H1 (cell line): ENCODE data around the gene ZMPSTE24. TPM values are rescaled to one million over a fixed set of nuclear protein-coding genes. Genes with fewer than 3 reads are reported as not detected.

Experiments
- CTCF ChIA-PET: fragments of 300-600 bp; sonication (Branson Sonifier 250); formaldehyde crosslinking; loops from one replicate; lab custom pipeline; 2021; ENCODE audit not compliant: partially characterized antibody; lab: Charles Lee
- POLR2A ChIA-PET: fragments of 300-600 bp; sonication (Branson Sonifier 250); formaldehyde crosslinking; loops from one replicate; lab custom pipeline; 2021; ENCODE audit warnings: inconsistent platforms; ENCODE audit not compliant: partially characterized antibody; lab: Charles Lee
- DNase-seq, 2 experiments: peaks; one replicate each; pipeline versions ENCODE4 v3.0.0 to v3.0.0-alpha.2; 2010 to 2022; ENCODE audit warnings: low spot score in 2 of 2, low read depth in 1 of 2, mixed read lengths in 1 of 2
- FAIRE-seq: peaks from 2 replicates; lab custom pipeline; 2011; peaks lifted over from hg19 to GRCh38; lab: Jason Lieb, UNC
- H2AFZ ChIP-seq: 2 replicates; pipeline ENCODE4 v1.8.1; 2012; ENCODE audit warnings: low read length, inconsistent platforms
- H2AK5ac ChIP-seq: 2 replicates; pipeline ENCODE4 v1.6.1; 2013; ENCODE audit warnings: low read depth, low read length
- H2BK120ac ChIP-seq: replicated peaks from 2 replicates; pipeline ENCODE3; 2013; ENCODE audit warnings: low read depth, low read length, inconsistent platforms
- H2BK12ac ChIP-seq: 2 replicates; pipeline ENCODE4 v1.6.1; 2013; ENCODE audit warnings: low read depth, low read length
- H2BK15ac ChIP-seq: 2 replicates; pipeline ENCODE4 v1.6.1; 2013; ENCODE audit warnings: low read length
- H2BK20ac ChIP-seq: 2 replicates; pipeline ENCODE4 v1.6.1; 2013; ENCODE audit warnings: low read length
- H2BK5ac ChIP-seq: 2 replicates; pipeline ENCODE4 v1.6.1; 2013; ENCODE audit warnings: low read depth, low read length
- H3K14ac ChIP-seq: 2 replicates; pipeline ENCODE4 v1.6.1; 2013; ENCODE audit warnings: inconsistent platforms; ENCODE audit not compliant: insufficient read length
- H3K18ac ChIP-seq: 2 replicates; pipeline ENCODE4 v1.6.1; 2013; ENCODE audit warnings: low read length; ENCODE audit errors: extremely low read depth
- H3K23ac ChIP-seq: 2 replicates; pipeline ENCODE4 v1.6.1; 2013; ENCODE audit warnings: inconsistent platforms; ENCODE audit not compliant: insufficient read length
- H3K23me2 ChIP-seq: 2 replicates; pipeline ENCODE4 v1.6.1; 2013; ENCODE audit warnings: low read depth, low read length
- H3K27ac ChIP-seq: 2 replicates; pipeline ENCODE4 v1.6.1; 2011; ENCODE audit warnings: low read depth, low read length, inconsistent platforms
- H3K27me3 ChIP-seq, 4 experiments: replicated peaks in 1 of 4; 1 replicate in 1 of 4; 2 replicates in 3 of 4; pipeline versions ENCODE4 v1.6.1 to v1.8.1; 2011 to 2013; ENCODE audit warnings: low read length in 3 of 4, mild to moderate bottlenecking in 3 of 4, inconsistent platforms in 2 of 4, mixed read lengths in 2 of 4, moderate library complexity in 1 of 4; ENCODE audit not compliant: control insufficient read depth in 3 of 4, insufficient read depth in 3 of 4; ENCODE audit errors: extremely low read depth in 1 of 4
- H3K36me3 ChIP-seq, 4 experiments: 2 replicates each; pipeline versions ENCODE4 v1.6.1 to v1.8.1; 2011 to 2013; ENCODE audit warnings: mild to moderate bottlenecking in 4 of 4, low read length in 3 of 4, moderate library complexity in 2 of 4, control low read depth in 1 of 4, inconsistent platforms in 1 of 4; ENCODE audit not compliant: insufficient read depth in 4 of 4, control insufficient read depth in 2 of 4
- H3K4ac ChIP-seq: replicated peaks from 2 replicates; pipeline ENCODE3; 2013; ENCODE audit warnings: low read length, low read depth, mixed read lengths, inconsistent platforms; ENCODE audit not compliant: insufficient read length
- H3K4me1 ChIP-seq, 4 experiments: replicated peaks in 1 of 4; 1 replicate in 1 of 4; 2 replicates in 3 of 4; pipeline versions ENCODE4 v1.6.1 to v1.8.1; 2011 to 2013; ENCODE audit warnings: low read length in 3 of 4, inconsistent platforms in 2 of 4, mixed read lengths in 1 of 4; ENCODE audit not compliant: insufficient read depth in 4 of 4, control insufficient read depth in 3 of 4
- H3K4me2 ChIP-seq, 2 experiments: 2 replicates each; pipeline versions ENCODE4 v1.6.1 to v1.8.1; 2011 to 2013; ENCODE audit warnings: low read depth in 2 of 2, low read length in 2 of 2, control low read depth in 1 of 2, inconsistent platforms in 1 of 2, mild to moderate bottlenecking in 1 of 2; ENCODE audit not compliant: insufficient read depth in 1 of 2
- H3K4me3 ChIP-seq, 4 experiments: fragments of 200-600, 300-600 bp in 1 of 4; sonication (generic), shearing (Covaris generic), sonication (Bioruptor Twin) in 1 of 4; 2 replicates each; pipeline versions ENCODE4 v1.5.1 to v1.8.1; 2011 to 2016; ENCODE audit warnings: low read length in 4 of 4, low read depth in 3 of 4, control low read depth in 2 of 4, inconsistent platforms in 2 of 4, mild to moderate bottlenecking in 2 of 4, mixed read lengths in 1 of 4, moderate library complexity in 1 of 4; ENCODE audit not compliant: insufficient read depth in 2 of 4; ENCODE audit errors: extremely low read depth in 1 of 4
- H3K56ac ChIP-seq: replicated peaks from 2 replicates; pipeline ENCODE3; 2013; ENCODE audit warnings: low read depth, mild to moderate bottlenecking, mixed read lengths, low read length, inconsistent platforms; ENCODE audit not compliant: insufficient read length
- H3K79me1 ChIP-seq: 2 replicates; pipeline ENCODE4 v1.6.1; 2013; ENCODE audit warnings: low read depth, low read length, control low read depth
- H3K79me2 ChIP-seq, 2 experiments: 2 replicates each; pipeline versions ENCODE4 v1.6.1 to v1.8.1; 2012 to 2013; ENCODE audit warnings: low read length in 2 of 2, mild to moderate bottlenecking in 2 of 2, inconsistent platforms in 1 of 2; ENCODE audit not compliant: insufficient read depth in 2 of 2, control insufficient read depth in 1 of 2
- H3K9ac ChIP-seq, 4 experiments: replicated peaks in 1 of 4; 1 replicate in 1 of 4; 2 replicates in 3 of 4; pipeline versions ENCODE4 v1.6.1 to v1.8.1; 2011 to 2013; ENCODE audit warnings: low read depth in 3 of 4, low read length in 3 of 4, control low read depth in 2 of 4, mild to moderate bottlenecking in 2 of 4, moderate library complexity in 2 of 4, inconsistent platforms in 1 of 4; ENCODE audit errors: extremely low read depth in 1 of 4
- H3K9me3 ChIP-seq, 2 experiments: 2 replicates each; pipeline versions ENCODE4 v1.6.1 to v1.8.1; 2012 to 2013; ENCODE audit warnings: mild to moderate bottlenecking in 2 of 2, moderate library complexity in 2 of 2, control low read depth in 1 of 2, inconsistent platforms in 1 of 2, low read depth in 1 of 2, low read length in 1 of 2, mixed read lengths in 1 of 2; ENCODE audit not compliant: insufficient read depth in 2 of 2
- H4K20me1 ChIP-seq, 2 experiments: replicated peaks in 1 of 2; 2 replicates each; pipeline versions ENCODE3 to v1.8.1; 2011 to 2013; ENCODE audit warnings: inconsistent platforms in 2 of 2, low read length in 2 of 2, mild to moderate bottlenecking in 1 of 2; ENCODE audit not compliant: insufficient read depth in 2 of 2, control insufficient read depth in 1 of 2
- H4K5ac ChIP-seq: 2 replicates; pipeline ENCODE4 v1.6.1; 2013; ENCODE audit warnings: low read length, low read depth, mixed read lengths, inconsistent platforms; ENCODE audit not compliant: insufficient read length
- H4K8ac ChIP-seq: 2 replicates; pipeline ENCODE4 v1.8.0; 2013; ENCODE audit warnings: mild to moderate bottlenecking, moderate library complexity, low read length, inconsistent platforms; ENCODE audit not compliant: insufficient read depth; ENCODE audit errors: extremely low read depth
- H4K91ac ChIP-seq: replicated peaks from 2 replicates; pipeline ENCODE3; 2013; ENCODE audit warnings: low read length, mixed read lengths, inconsistent platforms; ENCODE audit not compliant: insufficient read length
- CBX8 ChIP-seq: fragments of 300-800, 300-1000 bp; sonication (generic); IDR thresholded peaks from 2 replicates; pipeline ENCODE4 v1.7.1; 2016; ENCODE audit warnings: low read depth, low read length, borderline replicate concordance
- CREB1 ChIP-seq: IDR thresholded peaks from 2 replicates; pipeline ENCODE4 v1.6.1; 2012; ENCODE audit warnings: inconsistent platforms
- E2F6 ChIP-seq: IDR thresholded peaks from 2 replicates; pipeline ENCODE4 v1.6.1; 2012; ENCODE audit warnings: inconsistent platforms
- EZH2 ChIP-seq: fragments of 200-600 bp; sonication (generic); IDR thresholded peaks from 2 replicates; pipeline ENCODE4 v1.7.1; 2012; ENCODE audit warnings: low read depth, mild to moderate bottlenecking, moderate library complexity, low read length, inconsistent platforms; ENCODE audit not compliant: severe bottlenecking
- JUN ChIP-seq: IDR thresholded peaks from 2 replicates; pipeline ENCODE4 v1.6.1; 2011; ENCODE audit warnings: low read depth, mild to moderate bottlenecking, improper control_type of control experiment, low read length
- JUND ChIP-seq: IDR thresholded peaks from 2 replicates; pipeline ENCODE4 v1.6.1; 2011; ENCODE audit warnings: mild to moderate bottlenecking, improper control_type of control experiment, low read length
- SIN3A ChIP-seq, 2 experiments: IDR thresholded peaks in 1 of 2; conservative IDR thresholded peaks in 1 of 2; 2 replicates each; pipeline ENCODE4 v1.6.1; 2011 to 2012; ENCODE audit warnings: low read length in 2 of 2, improper control_type of control experiment in 1 of 2, low read depth in 1 of 2, mild to moderate bottlenecking in 1 of 2
- SIX5 ChIP-seq: IDR thresholded peaks from 2 replicates; pipeline ENCODE4 v1.6.1; 2011; ENCODE audit warnings: mild to moderate bottlenecking, low read depth, low read length
- SP1 ChIP-seq: IDR thresholded peaks from 2 replicates; pipeline ENCODE4 v1.6.1; 2011; ENCODE audit warnings: low read depth, low read length
- TAF1 ChIP-seq: IDR thresholded peaks from 2 replicates; pipeline ENCODE4 v1.6.1; 2011; ENCODE audit warnings: mild to moderate bottlenecking, low read depth, low read length
- WGBS, 2 experiments: shearing (Covaris generic) in 1 of 2; methylation state at CpG; one replicate each; pipeline versions ENCODE4 v1.1.6 to v1.1.7; 2013 to 2015; ENCODE audit warnings: low lambda C conversion rate in 2 of 2, mixed read lengths in 2 of 2, inconsistent platforms in 1 of 2, low coverage in 1 of 2, missing lambda C conversion rate in 1 of 2; ENCODE audit not compliant: insufficient replicate concordance in 2 of 2, insufficient coverage in 1 of 2, insufficient read length in 1 of 2; ENCODE audit errors: extremely low coverage in 1 of 2, missing lambda C conversion rate in 1 of 2; 5-methylcytosine and 5-hydroxymethylcytosine counted together
- polyA plus RNA-seq, 7 experiments: library from polyadenylated mRNA; depleted of rRNA in 3 of 7; stranded (reverse) in 5 of 7; unstranded in 2 of 7; fragments of >200 nt in 5 of 7; fragments of 200-250 nt in 2 of 7; gene quantifications; 1 replicate in 5 of 7; 2 replicates in 1 of 7; 4 replicates in 1 of 7; pipeline versions ENCODE4 v1.2.1 to v1.2.3, GENCODE V29; 2011 to 2013; ENCODE audit warnings: missing spikeins in 2 of 7, mixed read lengths in 2 of 7
- total RNA-seq: library from RNA; stranded (reverse); fragmentation: NEBNext Ultra II Directional; extraction: Animal tissue kit (Norgen Biotek cat#: 25700); gene quantifications from 2 replicates; pipeline ENCODE4 v1.2.1, GENCODE V29; 2021
- TF ChIP-seq, protein P1 (sequence below): IDR thresholded peaks from 2 replicates; pipeline ENCODE4 v1.6.1; 2011; ENCODE audit warnings: low read depth, mild to moderate bottlenecking, low read length; ENCODE audit not compliant: insufficient read depth

ZMPSTE24 gene
- total and polyA plus RNA-seq, 2 of the 8 experiments (the other 6 are each of a cell fraction or from before 2014, with no cell fraction given), result 12.7 to 42.9 TPM

DNA sequence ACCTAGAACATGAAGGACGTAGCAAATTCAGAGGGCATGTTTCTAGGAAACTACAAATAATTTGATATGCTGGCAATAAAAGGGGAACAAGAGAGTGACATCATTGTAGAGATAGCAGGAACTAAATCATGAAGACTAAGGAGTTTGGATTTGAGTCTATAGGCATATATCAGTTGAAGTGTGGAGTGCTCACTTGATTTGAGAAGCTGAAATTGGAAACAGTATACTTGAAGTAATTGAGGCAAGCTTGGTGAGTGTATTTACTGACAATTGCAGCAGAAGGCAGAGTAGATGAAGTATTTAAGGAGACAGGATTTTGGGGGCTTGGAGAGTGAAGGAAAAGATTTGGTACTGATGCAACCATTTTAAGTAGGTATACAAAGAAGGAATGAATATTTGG lies 16.7 kb upstream of the ZMPSTE24 start:
- H4K20me1 ChIP-seq, result no peaks in the 10 kb centered on the region
- H3K56ac ChIP-seq, result no peak overlapping the region
- H4K5ac ChIP-seq, result no peak overlapping the region
- H3K4me3 ChIP-seq, result no peak overlapping the region
- H3K4me2 ChIP-seq, result no peak overlapping the region
- H3K79me2 ChIP-seq, result no peaks in the 10 kb centered on the region
- no peak overlapping the region for H2BK20ac ChIP-seq
- no peaks in the 10 kb centered on the region for H3K23me2 ChIP-seq
- no peak overlapping the region for H2BK15ac ChIP-seq
- DNase-seq (no peak), FAIRE-seq (no peak)
- peaks cover 6 to 22% (median 19%) of the 10 kb centered on the region in 4 experiments; a peak in 7 of 8 replicates for H3K36me3 ChIP-seq
- no peak overlapping the region for H3K23ac ChIP-seq
- H3K79me1 ChIP-seq, result no peaks in the 10 kb centered on the region
- H3K18ac ChIP-seq, result no peak overlapping the region
- no peak overlapping the region for H3K4ac ChIP-seq
- H4K8ac ChIP-seq, result no peak overlapping the region
- H3K9me3 ChIP-seq, result no peaks in the 10 kb centered on the region
- H3K14ac ChIP-seq, result no peak overlapping the region
- no peak overlapping the region for H2AFZ ChIP-seq
- H3K4me1 ChIP-seq, result no peaks in the 10 kb centered on the region
- no peak overlapping the region for H2BK5ac ChIP-seq
- ChIA-PET CTCF (interaction anchor here (0.6 to 3.4 kb wide), 7 partner anchors 11 to 166 kb away, joined by 3 to 13 read pairs (median 3); no protein-coding TSS in a partner anchor), POLR2A (interaction anchor here (1.2 kb wide), 1 partner anchor 16 kb away, joined by 4 read pairs; the partner anchor contains the start of gene ZMPSTE24)
- no peak overlapping the region for H4K91ac ChIP-seq
- H2BK120ac ChIP-seq, result no peak overlapping the region
- H3K27me3 ChIP-seq, result peaks cover 0 to 1% (median 0%) of the 10 kb centered on the region in 4 experiments; a peak in 1 of 7 replicates
- H3K27ac ChIP-seq, result no peak overlapping the region
- no peak for TF ChIP-seq SIX5
- no peak for TF ChIP-seq TAF1
- no peak for TF ChIP-seq CBX8
- no peak for TF ChIP-seq E2F6
- TF ChIP-seq JUN, result no peak
- TF ChIP-seq, protein P1, sequence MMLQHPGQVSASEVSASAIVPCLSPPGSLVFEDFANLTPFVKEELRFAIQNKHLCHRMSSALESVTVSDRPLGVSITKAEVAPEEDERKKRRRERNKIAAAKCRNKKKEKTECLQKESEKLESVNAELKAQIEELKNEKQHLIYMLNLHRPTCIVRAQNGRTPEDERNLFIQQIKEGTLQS, result no peak
- no peak for TF ChIP-seq JUND
- no peak for TF ChIP-seq CREB1
- no peak for TF ChIP-seq EZH2
- no peak for TF ChIP-seq SP1
- TF ChIP-seq SIN3A (conservative IDR thresholded peaks at IDR 0.05 in 1 of 2, IDR thresholded peaks at IDR 0.05 in 1 of 2; ENCODE audit: low read depth in 1 of 2, low read length in 2 of 2), result no peak
- H2AK5ac ChIP-seq, result no peak overlapping the region
- H2BK12ac ChIP-seq, result no peak overlapping the region
- no peak overlapping the region for H3K9ac ChIP-seq
- WGBS, 2 experiments, result 89% methylated on average over 1 of the region's 1 CpG; no CpG with 5 or more reads in 1 of the 2 experiments
